Heart right ventricle (tissue), 16 donors: Measurements from ENCODE around the gene TBC1D4. TPM values are rescaled to one million over a fixed set of nuclear protein-coding genes. Genes with fewer than 3 reads are reported as not detected.

Source experiments
- ATAC-seq, 8 donors: fragments of 200-7000 bp; cut with Tn5 transposase; one replicate each; pipeline ENCODE4 v1.9.1; 2020; ENCODE audit warnings: mild to moderate bottlenecking in 8 of 8, moderate library complexity in 8 of 8, moderate number of reproducible peaks in 1 of 8
- DNase-seq, 2 donors: peaks; one replicate each; pipeline ENCODE4 v3.0.0-alpha.2; 2020
- H3K27ac ChIP-seq, 10 donors: fragments of 200-600 bp; sonication (generic) in 2 of 10; one replicate each; pipeline versions ENCODE4 v1.5.0 to v1.8.0; 2020 to 2022; ENCODE audit warnings: mild to moderate bottlenecking in 3 of 10
- H3K27me3 ChIP-seq, 7 donors: fragments of 200-600 bp; one replicate each; pipeline ENCODE4 v1.8.0; 2021 to 2022; ENCODE audit warnings: mild to moderate bottlenecking in 2 of 7
- H3K36me3 ChIP-seq, 9 donors: fragments of 200-600 bp; sonication (generic) in 1 of 9; one replicate each; pipeline versions ENCODE4 v1.5.0 to v1.8.0; 2020 to 2022; ENCODE audit warnings: mild to moderate bottlenecking in 2 of 9
- H3K4me1 ChIP-seq, 9 donors: fragments of 200-600 bp; sonication (generic) in 1 of 9; one replicate each; pipeline versions ENCODE4 v1.5.0 to v1.8.0; 2020 to 2022; ENCODE audit warnings: mild to moderate bottlenecking in 4 of 9
- H3K4me3 ChIP-seq, 10 donors: fragments of 200-600 bp; sonication (generic) in 2 of 10; one replicate each; pipeline versions ENCODE4 v1.5.0 to v1.8.0; 2020 to 2022; ENCODE audit warnings: mild to moderate bottlenecking in 7 of 10, moderate library complexity in 2 of 10
- H3K9me3 ChIP-seq, 11 donors: fragments of 200-600 bp in 10 of 11; sonication (generic) in 2 of 11; one replicate each; pipeline versions ENCODE4 v1.5.0 to v1.8.0; 2013 to 2022; ENCODE audit warnings: mild to moderate bottlenecking in 2 of 11, control low read depth in 1 of 11, moderate library complexity in 1 of 11
- CTCF ChIP-seq, 9 donors: fragments of 200-600 bp; sonication (generic) in 2 of 9; IDR thresholded peaks; one replicate each; pipeline versions ENCODE4 v1.5.0 to v1.8.0; 2021 to 2022; ENCODE audit warnings: antibody characterized with exemption in 9 of 9, mild to moderate bottlenecking in 5 of 9, moderate library complexity in 1 of 9
- WGBS, 2 donors: extraction: QIAGEN DNeasy Blood & Tissue Kit; methylation state at CpG; one replicate each; pipeline ENCODE4 v1.1.7; 2013; ENCODE audit warnings: inconsistent platforms in 1 of 2; 5-methylcytosine and 5-hydroxymethylcytosine counted together
- intact Hi-C, 10 donors: fragments of 100-400 bp; cut with DNase I; formaldehyde crosslinking; loops; one replicate each; pipeline versions ENCODE4 v1.11.1 to v1.14.2; 2022
- polyA plus RNA-seq, 2 donors: library from polyadenylated mRNA; stranded (reverse); fragments of 200-250 nt; gene quantifications; one replicate each; pipeline ENCODE4 v1.2.3, GENCODE V29; 2013
- total RNA-seq, 10 donors: library from RNA; stranded (reverse); fragmentation: NEBNext Ultra II Directional in 3 of 10; extraction: Animal tissue kit (Norgen Biotek cat#: 25700) in 3 of 10; gene quantifications; one replicate each; pipeline versions ENCODE4 v1.2.1 to v1.2.4, GENCODE V29; 2021 to 2023
- donor health status: Arrhythmogenic right ventricular cardiomyopathy.
- donor health status: ischemic (EF 13 %, LVEDD 7.1; RV severe dilation, severe dysfunction).
- donor health status: healthy with polysubstance abuse.
- donor health status: DM: no; HTN: yes; CAD: no.
- donor health status: DM: no; HTN: no; CAD: no.
- donor health status: ischemic (EF 25% LVEDD 6.9; RV normal size, moderate dysfunction).
- donor health status: ischemic (EF 25% LVEDD 5.7; RV mildly dilated, moderate dysfunction).
- donor health status: healthy.
- donor health status: DM: yes; HTN: yes; CAD: no.
- donor health status: Ischemic cardiomyopathy.
- donor health status: ischemic (EF 35%, LVEDD 5.7; RV mildly dilated, moderate dysfunction).
- donor health status: nonischemic (EF 11% LVEDD 7.7; RV severe dilation, severe dysfunction).
- donor health status: DM: yes; HTN: yes; CAD: no.
- donor health status: PGD.
- donor health status: ischemic (EF 29% LVEDD 5.4; RV normal size, mild dysfunction).
- donor health status: nonischemic (EF 23%, LVEDD 6.1; RV moderate dilation, normal function).

The TBC1D4 gene
- total and polyA plus RNA-seq, 12 donors, result 10.1 to 124 (median 93.5) TPM

GRCh38 chr13:75321084-75321483 lies 160.9 kb downstream of the TBC1D4 start:
- peaks cover 0 to 42% (median 22%) of the 10 kb centered on the region in 9 donors for H3K4me1 ChIP-seq
- H3K36me3 ChIP-seq, result peaks cover 0 to 40% (median 0%) of the 10 kb centered on the region in 9 donors
- WGBS, 2 donors, result 98 to 99% methylated on average over 3 of the region's 3 CpGs
- no peak for TF ChIP-seq CTCF (IDR thresholded peaks at IDR 0.05)
- H3K27ac ChIP-seq, result no peak overlapping the region
- no peaks in the 10 kb centered on the region for H3K9me3 ChIP-seq
- ATAC-seq (no peak), DNase-seq (no peak)
- H3K27me3 ChIP-seq, result no peaks in the 10 kb centered on the region
- intact Hi-C loops, result no loop called here
- H3K4me3 ChIP-seq, result no peak overlapping the region

- H3K27ac ChIP-seq, result peak overlapping the region in 2 of 10 donors; percentile 27 to 41
- WGBS, 2 donors, result 55% methylated on average over 4 of the region's 4 CpGs
- DNase-seq (no peak), ATAC-seq (peak in 1 of 8 donors; percentile 30)
- peaks cover 0 to 42% (median 17%) of the 10 kb centered on the region in 9 donors for H3K4me1 ChIP-seq
- TF ChIP-seq CTCF (IDR thresholded peaks at IDR 0.05), result no peak
- intact Hi-C loops, result no loop called here
- H3K36me3 ChIP-seq, result peaks cover 0 to 26% (median 0%) of the 10 kb centered on the region in 9 donors
- H3K9me3 ChIP-seq, result no peaks in the 10 kb centered on the region
- no peaks in the 10 kb centered on the region for H3K27me3 ChIP-seq
- no peak overlapping the region for H3K4me3 ChIP-seq
Observed at GRCh38 chr13:75319254-75319653, 162.7 kb downstream of the TBC1D4 start.

- H3K4me3 ChIP-seq, result no peak overlapping the region
- H3K9me3 ChIP-seq, result no peaks in the 10 kb centered on the region
- no peaks in the 10 kb centered on the region for H3K27me3 ChIP-seq
- no peak for TF ChIP-seq CTCF (IDR thresholded peaks at IDR 0.05)
- H3K36me3 ChIP-seq, result peaks cover 0 to 24% (median 0%) of the 10 kb centered on the region in 9 donors
- 94 to 95% methylated on average over 2 of the region's 2 CpGs for WGBS, 2 donors
- intact Hi-C loops, result no loop called here
- ATAC-seq (peak in 1 of 8 donors; percentile 31), DNase-seq (no peak)
- peak overlapping the region in 4 of 10 donors; percentile 1 to 41 (median 26) for H3K27ac ChIP-seq
- H3K4me1 ChIP-seq, result peaks cover 0 to 39% (median 13%) of the 10 kb centered on the region in 9 donors
Observed at GRCh38 chr13:75318138-75318833, 163.7 kb downstream of the TBC1D4 start.

GRCh38 chr13:75316427-75316826 lies 165.5 kb downstream of the TBC1D4 start:
- ATAC-seq (no peak), DNase-seq (no peak)
- intact Hi-C loops, result no loop called here
- TF ChIP-seq CTCF (IDR thresholded peaks at IDR 0.05), result no peak
- WGBS, 2 donors, result 49 to 57% methylated on average over 1 of the region's 1 CpG
- Histone ChIP-seq H3K4me1 (peaks cover 0 to 39% (median 13%) of the 10 kb centered on the region in 9 donors), H3K27me3 (no peaks in the 10 kb centered on the region), H3K4me3 (peak overlapping the region in 1 of 10 donors; percentile 3), H3K27ac (peak overlapping the region in 1 of 10 donors; percentile 29), H3K9me3 (no peaks in the 10 kb centered on the region), H3K36me3 (peaks cover 0 to 25% (median 0%) of the 10 kb centered on the region in 9 donors)
